ENCODE data around the gene USP6NL.

The USP6NL gene

DNA sequence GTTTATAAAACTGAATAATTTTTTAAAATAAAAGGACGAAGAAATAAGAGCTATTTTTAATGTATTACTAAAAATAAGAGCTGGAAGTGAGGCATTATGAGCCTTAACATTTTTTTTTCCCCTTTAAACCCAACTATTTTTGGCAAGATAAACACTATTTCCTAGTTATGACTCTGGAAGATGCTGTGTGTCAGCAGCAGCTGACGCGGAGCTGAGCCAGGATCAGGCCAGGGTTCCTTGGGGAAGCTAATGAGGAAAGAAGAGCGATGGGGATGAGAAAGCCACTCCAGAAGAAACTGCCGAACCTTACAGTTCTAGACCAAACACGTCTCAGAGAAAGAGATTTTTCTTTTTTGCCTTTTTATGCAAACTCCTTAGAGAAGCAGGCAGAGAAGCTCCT, 85.9 kb downstream of the USP6NL start:
- Histone ChIP-seq H3K9me3 (ENCODE audit: insufficient read depth, low read depth, low read length) (no peaks in the 10 kb centered on the region), H3K4me1 (ENCODE audit: insufficient read depth, low read length, poor library complexity, severe bottlenecking) (peaks cover 12% of the 10 kb centered on the region), H2AFZ (ENCODE audit: low read length) (no peak overlapping the region), H3K9ac (ENCODE audit: low read depth, low read length, poor library complexity, severe bottlenecking) (no peak overlapping the region), H3F3A (ENCODE audit: low read depth) (no peaks in the 10 kb centered on the region), H3K9me2 (replicated peaks; ENCODE audit: low read depth, low read length) (no peaks in the 10 kb centered on the region), H3K27me3 (ENCODE audit: insufficient read depth, low read length, poor library complexity, severe bottlenecking) (no peaks in the 10 kb centered on the region), H3K79me2 (ENCODE audit: insufficient read depth, low read length) (peaks cover 15% of the 10 kb centered on the region; the same call in 1 of the 2 replicates), H3K4me3 (ENCODE audit: low read length, poor library complexity, severe bottlenecking) (no peak overlapping the region), H4K20me1 (ENCODE audit: insufficient read depth, low read length, poor library complexity, severe bottlenecking) (no peaks in the 10 kb centered on the region), H3K36me3 (ENCODE audit: insufficient read depth, low read length) (peaks cover 38% of the 10 kb centered on the region; the same call in 1 of the 2 replicates), H3K4me2 (ENCODE audit: low read depth, low read length, poor library complexity, severe bottlenecking) (no peak overlapping the region)
- no peak for TF ChIP-seq EZH2phosphoT487 (IDR thresholded peaks at IDR 0.05; ENCODE audit: borderline replicate concordance)
- TF ChIP-seq, protein P1, sequence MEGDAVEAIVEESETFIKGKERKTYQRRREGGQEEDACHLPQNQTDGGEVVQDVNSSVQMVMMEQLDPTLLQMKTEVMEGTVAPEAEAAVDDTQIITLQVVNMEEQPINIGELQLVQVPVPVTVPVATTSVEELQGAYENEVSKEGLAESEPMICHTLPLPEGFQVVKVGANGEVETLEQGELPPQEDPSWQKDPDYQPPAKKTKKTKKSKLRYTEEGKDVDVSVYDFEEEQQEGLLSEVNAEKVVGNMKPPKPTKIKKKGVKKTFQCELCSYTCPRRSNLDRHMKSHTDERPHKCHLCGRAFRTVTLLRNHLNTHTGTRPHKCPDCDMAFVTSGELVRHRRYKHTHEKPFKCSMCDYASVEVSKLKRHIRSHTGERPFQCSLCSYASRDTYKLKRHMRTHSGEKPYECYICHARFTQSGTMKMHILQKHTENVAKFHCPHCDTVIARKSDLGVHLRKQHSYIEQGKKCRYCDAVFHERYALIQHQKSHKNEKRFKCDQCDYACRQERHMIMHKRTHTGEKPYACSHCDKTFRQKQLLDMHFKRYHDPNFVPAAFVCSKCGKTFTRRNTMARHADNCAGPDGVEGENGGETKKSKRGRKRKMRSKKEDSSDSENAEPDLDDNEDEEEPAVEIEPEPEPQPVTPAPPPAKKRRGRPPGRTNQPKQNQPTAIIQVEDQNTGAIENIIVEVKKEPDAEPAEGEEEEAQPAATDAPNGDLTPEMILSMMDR (conservative IDR thresholded peaks at IDR 0.05; ENCODE audit: low read length) = no peak

DNA sequence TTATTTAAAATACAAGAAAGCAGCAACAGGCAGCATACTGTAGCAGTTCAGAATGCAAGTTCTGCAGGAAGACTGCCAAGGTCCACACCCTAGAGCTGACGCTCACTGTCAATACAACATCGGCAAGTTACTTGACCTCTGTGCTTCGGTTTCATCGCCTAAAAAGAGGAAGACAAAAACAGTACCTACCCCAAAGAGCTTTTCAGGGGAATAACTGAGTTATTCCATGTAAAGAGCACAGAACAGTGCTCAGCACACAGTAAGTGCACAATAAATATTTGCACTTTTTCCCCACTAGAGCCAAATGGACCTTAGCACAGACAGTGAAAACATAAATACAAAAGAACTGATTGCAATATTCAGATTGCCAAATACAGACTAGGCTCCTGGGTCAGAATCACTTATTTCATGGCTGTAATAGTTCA, 88.6 kb downstream of the USP6NL start:
- Histone ChIP-seq H3K9me3 (ENCODE audit: insufficient read depth, low read depth, low read length) (no peaks in the 10 kb centered on the region), H3K4me2 (ENCODE audit: low read depth, low read length, poor library complexity, severe bottlenecking) (no peak overlapping the region), H3K4me1 (ENCODE audit: insufficient read depth, low read length, poor library complexity, severe bottlenecking) (peaks cover 3% of the 10 kb centered on the region), H2AFZ (ENCODE audit: low read length) (no peak overlapping the region), H3K36me3 (ENCODE audit: insufficient read depth, low read length) (peaks cover 43% of the 10 kb centered on the region; the same call in 1 of the 2 replicates), H3K79me2 (ENCODE audit: insufficient read depth, low read length) (no peaks in the 10 kb centered on the region), H3K9me2 (replicated peaks; ENCODE audit: low read depth, low read length) (no peaks in the 10 kb centered on the region), H4K20me1 (ENCODE audit: insufficient read depth, low read length, poor library complexity, severe bottlenecking) (no peaks in the 10 kb centered on the region), H3K4me3 (ENCODE audit: low read length, poor library complexity, severe bottlenecking) (no peak overlapping the region), H3K9ac (ENCODE audit: low read depth, low read length, poor library complexity, severe bottlenecking) (no peak overlapping the region), H3F3A (ENCODE audit: low read depth) (no peaks in the 10 kb centered on the region), H3K27me3 (ENCODE audit: insufficient read depth, low read length, poor library complexity, severe bottlenecking) (no peaks in the 10 kb centered on the region)
- no peak for TF ChIP-seq EZH2phosphoT487 (IDR thresholded peaks at IDR 0.05; ENCODE audit: borderline replicate concordance)
- TF ChIP-seq, protein P1 (conservative IDR thresholded peaks at IDR 0.05; ENCODE audit: low read length) = no peak

DNA sequence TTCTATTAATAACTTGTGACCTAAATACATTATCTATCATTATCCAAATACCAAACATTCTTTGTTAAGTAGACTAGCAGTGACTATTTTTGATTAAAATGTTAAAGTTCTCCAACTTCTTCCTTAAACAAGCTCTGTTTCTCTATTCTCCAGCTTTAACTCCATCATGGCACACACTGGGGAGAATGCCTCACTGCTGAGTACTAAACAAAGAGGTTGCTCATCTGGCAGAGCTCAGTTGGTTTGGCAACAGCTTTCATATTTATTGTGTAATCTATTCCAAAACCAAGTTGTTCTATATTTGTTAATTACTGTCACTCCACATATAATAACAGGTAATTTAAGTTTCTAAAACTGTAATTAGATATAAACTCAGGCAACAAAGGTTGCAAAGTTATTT, 89.6 kb downstream of the USP6NL start:
- Histone ChIP-seq H3K9me3 (ENCODE audit: insufficient read depth, low read depth, low read length) (no peaks in the 10 kb centered on the region), H3K36me3 (ENCODE audit: insufficient read depth, low read length) (peaks cover 42% of the 10 kb centered on the region; the same call in 1 of the 2 replicates), H4K20me1 (ENCODE audit: insufficient read depth, low read length, poor library complexity, severe bottlenecking) (no peaks in the 10 kb centered on the region), H3K4me3 (ENCODE audit: low read length, poor library complexity, severe bottlenecking) (no peak overlapping the region), H3K79me2 (ENCODE audit: insufficient read depth, low read length) (no peaks in the 10 kb centered on the region), H2AFZ (ENCODE audit: low read length) (no peak overlapping the region), H3K9me2 (replicated peaks; ENCODE audit: low read depth, low read length) (no peaks in the 10 kb centered on the region), H3K4me2 (ENCODE audit: low read depth, low read length, poor library complexity, severe bottlenecking) (no peak overlapping the region), H3F3A (ENCODE audit: low read depth) (no peaks in the 10 kb centered on the region), H3K9ac (ENCODE audit: low read depth, low read length, poor library complexity, severe bottlenecking) (no peak overlapping the region), H3K4me1 (ENCODE audit: insufficient read depth, low read length, poor library complexity, severe bottlenecking) (no peaks in the 10 kb centered on the region), H3K27me3 (ENCODE audit: insufficient read depth, low read length, poor library complexity, severe bottlenecking) (no peaks in the 10 kb centered on the region)
- TF ChIP-seq, protein P1 (conservative IDR thresholded peaks at IDR 0.05; ENCODE audit: low read length) = no peak
- no peak for TF ChIP-seq EZH2phosphoT487 (IDR thresholded peaks at IDR 0.05; ENCODE audit: borderline replicate concordance)
